Vagina (tissue), 2 donors: ENCODE data around the gene HADHB. TPM values are rescaled to one million over a fixed set of nuclear protein-coding genes. Genes with fewer than 3 reads are reported as not detected.

Experiments
- DNase-seq, 2 donors: peaks; one replicate each; pipeline ENCODE4 v3.0.0-alpha.2; 2017; ENCODE audit errors: extremely low spot score in 2 of 2
- H3K27ac ChIP-seq: fragments of 200-600 bp; sonication (generic); one replicate; pipeline ENCODE4 v1.5.1; 2019
- H3K27me3 ChIP-seq: fragments of 200-600 bp; sonication (generic); one replicate; pipeline ENCODE4 v1.5.1; 2019
- H3K36me3 ChIP-seq, 2 donors: fragments of 200-600 bp; sonication (generic); one replicate each; pipeline ENCODE4 v1.5.1; 2017 to 2019
- H3K4me1 ChIP-seq: fragments of 200-600 bp; sonication (generic); one replicate; pipeline ENCODE4 v1.5.1; 2019
- H3K4me3 ChIP-seq, 2 donors: fragments of 200-600 bp; sonication (generic); 1 replicate in 1 of 2; 2 replicates in 1 of 2; pipeline ENCODE4 v1.5.1; 2016 to 2019
- H3K9me3 ChIP-seq: fragments of 200-600 bp; sonication (generic); one replicate; pipeline ENCODE4 v1.5.1; 2019
- CTCF ChIP-seq, 3 experiments: fragments of 450-650 bp in 2 of 3; fragments of 200-600 bp in 1 of 3; sonication (generic) in 1 of 3; IDR thresholded peaks; one replicate each; pipeline ENCODE4 v1.5.1; 2017 to 2019; ENCODE audit warnings: antibody characterized with exemption in 3 of 3, mild to moderate bottlenecking in 2 of 3, moderate library complexity in 2 of 3
- POLR2A ChIP-seq, 2 donors: fragments of 450-650 bp; IDR thresholded peaks; one replicate each; pipeline ENCODE4 v1.6.1; 2017; ENCODE audit warnings: antibody characterized with exemption in 2 of 2, mild to moderate bottlenecking in 2 of 2, moderate library complexity in 2 of 2
- POLR2AphosphoS5 ChIP-seq, 2 donors: sonication (generic); formaldehyde crosslinking; IDR thresholded peaks; one replicate each; pipeline ENCODE4 v1.9.0; 2017; ENCODE audit warnings: antibody characterized with exemption in 2 of 2, mild to moderate bottlenecking in 2 of 2, low read depth in 1 of 2; ENCODE audit not compliant: insufficient read depth in 1 of 2
- intact Hi-C: fragments of 100-400 bp; cut with DNase I; formaldehyde crosslinking; loops from one replicate; pipeline ENCODE4 v1.15.1; 2023
- total RNA-seq: library from RNA; depleted of rRNA; stranded (reverse); fragments of >200 nt; gene quantifications from one replicate; pipeline ENCODE4 v1.2.3, GENCODE V29; 2016

The HADHB gene
- total RNA-seq, 1 donor from 2014 or later, result 127 TPM

DNA sequence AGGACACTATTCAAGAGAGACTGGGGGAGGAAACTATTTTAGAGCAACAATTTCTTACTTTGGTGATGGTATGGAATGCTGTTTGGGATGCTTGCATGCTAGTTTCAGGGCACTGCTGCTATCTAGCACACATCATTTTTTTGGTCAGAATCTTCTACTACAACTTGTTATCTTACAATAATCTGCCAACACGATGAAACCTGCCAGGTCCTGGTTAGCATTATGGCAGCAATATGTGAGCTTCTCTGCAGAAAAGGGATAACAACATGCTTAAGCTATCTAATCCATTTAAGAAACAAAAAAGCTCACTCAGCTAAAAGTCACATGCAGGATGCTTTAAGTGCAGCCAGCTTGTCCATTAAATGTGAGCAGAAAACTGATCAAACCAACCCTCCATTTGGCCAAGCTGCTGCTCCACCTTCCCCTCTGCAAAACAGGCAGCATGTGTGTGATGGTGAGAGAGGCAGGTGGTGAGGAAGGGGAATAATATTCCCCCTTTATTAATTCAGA lies 41.7 kb upstream of the HADHB start:
- DNase-seq, result no peak
- H3K9me3 ChIP-seq, result no peaks in the 10 kb centered on the region
- H3K4me3 ChIP-seq, result no peak overlapping the region
- intact Hi-C loops, result no loop called here
- H3K36me3 ChIP-seq, result peaks cover 0 to 59% of the 10 kb centered on the region in 2 donors
- H3K27me3 ChIP-seq, result no peaks in the 10 kb centered on the region
- no peaks in the 10 kb centered on the region for H3K4me1 ChIP-seq
- no peak overlapping the region for H3K27ac ChIP-seq
- TF ChIP-seq CTCF (IDR thresholded peaks at IDR 0.05) (no peak), POLR2A (IDR thresholded peaks at IDR 0.05) (no peak), POLR2AphosphoS5 (IDR thresholded peaks at IDR 0.05; ENCODE audit: insufficient read depth in 1 of 2, low read depth in 1 of 2) (no peak)

- intact Hi-C loops, result no loop called here
- no peak for DNase-seq
- Histone ChIP-seq H3K36me3 (peaks cover 0 to 61% of the 10 kb centered on the region in 2 donors), H3K4me1 (no peaks in the 10 kb centered on the region), H3K27me3 (no peaks in the 10 kb centered on the region), H3K27ac (no peak overlapping the region), H3K4me3 (no peak overlapping the region), H3K9me3 (no peaks in the 10 kb centered on the region)
- TF ChIP-seq CTCF (IDR thresholded peaks at IDR 0.05), result no peak
- no peak for TF ChIP-seq POLR2AphosphoS5 (IDR thresholded peaks at IDR 0.05; ENCODE audit: insufficient read depth in 1 of 2, low read depth in 1 of 2)
- TF ChIP-seq POLR2A (IDR thresholded peaks at IDR 0.05), result no peak
Measured at GRCh38 chr2:26203906-26204305, 40.8 kb upstream of the HADHB start.

GRCh38 chr2:26212011-26212410 lies 32.7 kb upstream of the HADHB start:
- intact Hi-C loops, result no loop called here
- Histone ChIP-seq H3K27ac (no peak overlapping the region), H3K27me3 (no peaks in the 10 kb centered on the region), H3K9me3 (no peaks in the 10 kb centered on the region), H3K4me3 (no peak overlapping the region), H3K4me1 (no peaks in the 10 kb centered on the region), H3K36me3 (peaks cover 0 to 71% of the 10 kb centered on the region in 2 donors)
- TF ChIP-seq POLR2AphosphoS5 (IDR thresholded peaks at IDR 0.05; ENCODE audit: insufficient read depth in 1 of 2, low read depth in 1 of 2) (no peak), CTCF (IDR thresholded peaks at IDR 0.05) (no peak), POLR2A (IDR thresholded peaks at IDR 0.05) (no peak)
- no peak for DNase-seq

DNA sequence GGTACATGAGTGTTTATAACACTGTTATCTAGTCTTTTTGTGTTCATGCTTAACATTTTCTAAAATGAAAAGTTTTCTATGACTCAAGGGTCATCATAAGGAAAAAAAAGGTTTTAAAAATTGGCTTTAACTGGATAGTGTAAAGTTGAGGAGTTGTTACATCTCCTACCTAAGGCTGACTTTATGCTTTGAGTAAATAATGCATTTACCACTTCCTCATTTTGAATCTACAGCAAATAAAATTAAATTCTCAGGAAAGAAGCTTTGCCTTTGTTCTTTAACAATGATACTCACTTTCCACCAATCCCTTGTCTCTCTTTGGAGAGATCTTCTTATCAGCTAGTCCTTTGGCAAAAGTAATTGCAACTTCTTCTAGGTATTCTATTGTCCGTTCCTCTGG lies 30.0 kb upstream of the HADHB start:
- Histone ChIP-seq H3K27me3 (no peaks in the 10 kb centered on the region), H3K36me3 (peaks cover 0 to 75% of the 10 kb centered on the region in 2 donors), H3K27ac (no peak overlapping the region), H3K4me1 (no peaks in the 10 kb centered on the region), H3K9me3 (no peaks in the 10 kb centered on the region), H3K4me3 (no peak overlapping the region)
- TF ChIP-seq POLR2AphosphoS5 (IDR thresholded peaks at IDR 0.05; ENCODE audit: insufficient read depth in 1 of 2, low read depth in 1 of 2) (no peak), CTCF (IDR thresholded peaks at IDR 0.05) (no peak), POLR2A (IDR thresholded peaks at IDR 0.05) (no peak)
- no peak for DNase-seq
- intact Hi-C loops, result no loop called here

DNA sequence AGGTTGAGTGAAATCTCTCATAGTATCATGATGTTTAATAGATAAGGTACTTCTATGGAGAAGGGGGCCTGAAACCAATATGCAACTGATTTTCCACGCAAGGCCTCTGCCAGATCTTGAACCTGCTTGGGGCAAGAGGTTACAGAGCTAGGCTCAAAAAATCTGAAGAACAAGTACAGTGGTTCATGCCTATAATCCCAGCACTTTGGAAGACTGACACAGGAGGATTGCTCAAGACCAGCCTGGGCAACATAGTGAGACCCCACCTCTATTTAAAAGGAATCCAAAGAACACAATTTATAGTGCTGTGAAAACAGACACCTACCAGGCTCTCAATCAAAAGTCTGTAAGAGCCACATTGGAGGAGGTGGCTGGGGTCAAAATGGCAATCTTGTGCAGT lies 28.9 kb upstream of the HADHB start:
- H3K36me3 ChIP-seq, result peaks cover 0 to 65% of the 10 kb centered on the region in 2 donors
- no peaks in the 10 kb centered on the region for H3K27me3 ChIP-seq
- TF ChIP-seq CTCF (IDR thresholded peaks at IDR 0.05), result no peak
- no peak for DNase-seq
- H3K4me1 ChIP-seq, result no peaks in the 10 kb centered on the region
- intact Hi-C loops, result no loop called here
- H3K9me3 ChIP-seq, result no peaks in the 10 kb centered on the region
- H3K27ac ChIP-seq, result no peak overlapping the region
- H3K4me3 ChIP-seq, result no peak overlapping the region
